NCI-H345 (cell line): Measurements from ENCODE around the gene CELSR3.

Experiments used
- DNase-seq: peaks from one replicate; lab custom pipeline; 2025; lab: John Stamatoyannopoulos, UW

Gene CELSR3, protein sequence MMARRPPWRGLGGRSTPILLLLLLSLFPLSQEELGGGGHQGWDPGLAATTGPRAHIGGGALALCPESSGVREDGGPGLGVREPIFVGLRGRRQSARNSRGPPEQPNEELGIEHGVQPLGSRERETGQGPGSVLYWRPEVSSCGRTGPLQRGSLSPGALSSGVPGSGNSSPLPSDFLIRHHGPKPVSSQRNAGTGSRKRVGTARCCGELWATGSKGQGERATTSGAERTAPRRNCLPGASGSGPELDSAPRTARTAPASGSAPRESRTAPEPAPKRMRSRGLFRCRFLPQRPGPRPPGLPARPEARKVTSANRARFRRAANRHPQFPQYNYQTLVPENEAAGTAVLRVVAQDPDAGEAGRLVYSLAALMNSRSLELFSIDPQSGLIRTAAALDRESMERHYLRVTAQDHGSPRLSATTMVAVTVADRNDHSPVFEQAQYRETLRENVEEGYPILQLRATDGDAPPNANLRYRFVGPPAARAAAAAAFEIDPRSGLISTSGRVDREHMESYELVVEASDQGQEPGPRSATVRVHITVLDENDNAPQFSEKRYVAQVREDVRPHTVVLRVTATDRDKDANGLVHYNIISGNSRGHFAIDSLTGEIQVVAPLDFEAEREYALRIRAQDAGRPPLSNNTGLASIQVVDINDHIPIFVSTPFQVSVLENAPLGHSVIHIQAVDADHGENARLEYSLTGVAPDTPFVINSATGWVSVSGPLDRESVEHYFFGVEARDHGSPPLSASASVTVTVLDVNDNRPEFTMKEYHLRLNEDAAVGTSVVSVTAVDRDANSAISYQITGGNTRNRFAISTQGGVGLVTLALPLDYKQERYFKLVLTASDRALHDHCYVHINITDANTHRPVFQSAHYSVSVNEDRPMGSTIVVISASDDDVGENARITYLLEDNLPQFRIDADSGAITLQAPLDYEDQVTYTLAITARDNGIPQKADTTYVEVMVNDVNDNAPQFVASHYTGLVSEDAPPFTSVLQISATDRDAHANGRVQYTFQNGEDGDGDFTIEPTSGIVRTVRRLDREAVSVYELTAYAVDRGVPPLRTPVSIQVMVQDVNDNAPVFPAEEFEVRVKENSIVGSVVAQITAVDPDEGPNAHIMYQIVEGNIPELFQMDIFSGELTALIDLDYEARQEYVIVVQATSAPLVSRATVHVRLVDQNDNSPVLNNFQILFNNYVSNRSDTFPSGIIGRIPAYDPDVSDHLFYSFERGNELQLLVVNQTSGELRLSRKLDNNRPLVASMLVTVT (N-terminal part only)

DNA sequence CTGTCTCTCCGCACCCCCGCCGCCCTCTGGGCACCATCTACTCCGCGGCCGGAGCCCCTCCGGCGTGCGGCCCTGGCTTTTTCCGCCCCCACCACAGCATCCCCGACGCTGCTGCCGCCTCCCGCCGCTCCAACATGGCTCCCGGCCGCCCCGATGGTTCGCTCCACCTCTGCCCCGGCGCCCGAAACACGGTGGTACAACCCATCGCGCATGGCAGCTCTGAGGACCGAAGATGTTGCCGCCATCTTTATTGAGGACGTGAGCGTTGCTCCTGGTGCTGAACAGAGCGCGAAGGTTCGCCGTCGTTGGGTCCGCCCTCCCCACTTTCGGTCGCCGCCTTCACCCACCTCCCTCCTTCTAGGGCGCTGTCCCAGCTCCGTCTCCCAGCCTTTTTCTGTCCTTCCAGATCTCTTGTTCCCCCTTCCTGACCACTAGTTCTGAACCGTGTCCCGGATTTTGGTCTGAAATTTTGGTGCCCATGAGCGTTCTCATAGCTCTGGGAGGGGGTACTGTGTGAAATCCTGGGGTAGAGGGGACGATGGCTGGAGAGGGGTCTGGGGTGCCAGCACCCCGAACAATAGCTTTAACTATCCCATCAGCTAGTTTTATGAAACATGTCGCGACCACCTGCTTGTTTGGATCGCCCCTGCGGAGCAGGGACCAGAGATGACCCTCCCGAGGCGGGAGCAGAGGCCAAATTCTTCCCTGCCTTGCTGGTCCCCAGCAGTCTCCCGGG, at the start of gene CELSR3:
Gene CELSR3, minus strand, starts transcription at position 134 of the 736 bp plus-strand sequence. CDS start 252 bp downstream, outside the sequence.
- peak; percentile 87 for DNase-seq

DNA sequence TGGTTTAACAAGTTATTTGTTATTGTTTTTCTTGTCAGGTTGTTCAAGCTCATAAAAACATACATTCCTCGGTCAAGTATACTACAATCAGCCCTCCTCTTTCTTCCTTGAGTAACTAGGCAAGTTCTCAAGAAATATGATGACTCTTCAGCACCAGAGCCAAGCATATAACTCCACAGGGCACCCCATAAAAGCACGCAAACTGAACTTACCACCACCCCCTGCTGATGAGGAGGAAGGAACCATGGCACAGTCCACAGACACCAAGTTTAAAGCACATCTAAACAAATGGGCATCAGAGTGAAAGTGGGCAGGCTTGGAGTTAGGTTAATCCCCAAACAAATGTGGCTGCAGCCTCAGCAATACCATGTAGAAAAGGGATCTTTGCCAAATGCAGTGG, 49.0 kb upstream of the CELSR3 start:
- DNase-seq, result no peak

DNA sequence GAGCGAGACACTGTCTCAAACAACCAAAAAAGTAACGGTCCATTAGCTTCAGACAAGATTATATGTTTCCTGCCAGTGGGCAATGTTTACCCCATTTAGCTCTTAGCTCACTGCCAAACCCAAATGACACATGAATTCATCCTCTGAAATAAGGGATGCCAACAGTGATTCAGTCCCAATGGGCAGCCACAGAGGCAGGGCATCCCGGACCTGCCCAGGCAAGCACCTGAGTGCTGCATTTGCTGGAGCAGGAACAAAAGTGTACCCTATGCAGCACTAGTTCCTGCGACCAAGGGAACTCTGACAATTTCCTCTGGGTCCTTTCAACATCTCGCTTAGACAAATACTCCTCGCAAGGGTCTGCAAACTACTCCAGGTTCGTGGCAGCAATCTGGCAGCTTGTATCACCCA, 46.4 kb upstream of the CELSR3 start:
- no peak for DNase-seq

DNA sequence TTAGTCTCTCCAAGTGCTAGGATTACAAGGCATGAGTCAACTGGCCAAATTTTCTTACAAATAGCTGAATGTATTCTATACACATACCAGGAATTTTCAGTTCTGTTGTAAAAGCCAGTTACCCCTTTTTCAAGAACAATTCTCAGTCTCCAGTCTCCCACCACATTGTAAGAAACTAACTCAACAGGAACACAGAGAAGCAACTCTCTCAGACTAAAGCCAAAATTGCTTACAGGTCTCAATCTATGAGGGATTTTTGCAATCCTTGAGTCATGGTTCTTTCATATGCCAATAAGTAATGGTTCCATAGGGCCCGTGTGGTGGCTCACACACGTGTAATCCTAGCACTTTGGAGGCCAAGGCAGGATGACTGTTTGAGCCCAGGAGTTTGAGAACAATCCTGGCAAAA, 45.8 kb upstream of the CELSR3 start:
- DNase-seq, result no peak

DNA sequence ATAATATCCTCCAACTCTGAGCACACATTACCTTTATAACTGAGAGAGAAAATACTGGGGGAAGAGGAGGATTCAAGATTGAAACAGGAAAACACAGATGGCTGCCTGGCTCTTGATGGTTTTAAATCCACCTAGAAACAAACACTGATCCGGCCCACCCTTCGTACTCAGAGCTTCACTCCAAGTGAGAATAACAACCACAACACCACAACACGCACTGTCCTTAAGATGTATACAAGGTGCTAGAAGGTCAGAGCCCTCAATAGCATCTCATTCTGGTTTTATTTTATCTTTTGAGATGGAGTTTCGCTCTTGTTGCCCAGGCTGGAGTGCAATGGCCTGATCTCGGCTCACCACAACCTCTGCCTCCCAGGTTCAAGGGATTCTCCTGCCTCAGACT, 44.5 kb upstream of the CELSR3 start:
- no peak for DNase-seq

DNA sequence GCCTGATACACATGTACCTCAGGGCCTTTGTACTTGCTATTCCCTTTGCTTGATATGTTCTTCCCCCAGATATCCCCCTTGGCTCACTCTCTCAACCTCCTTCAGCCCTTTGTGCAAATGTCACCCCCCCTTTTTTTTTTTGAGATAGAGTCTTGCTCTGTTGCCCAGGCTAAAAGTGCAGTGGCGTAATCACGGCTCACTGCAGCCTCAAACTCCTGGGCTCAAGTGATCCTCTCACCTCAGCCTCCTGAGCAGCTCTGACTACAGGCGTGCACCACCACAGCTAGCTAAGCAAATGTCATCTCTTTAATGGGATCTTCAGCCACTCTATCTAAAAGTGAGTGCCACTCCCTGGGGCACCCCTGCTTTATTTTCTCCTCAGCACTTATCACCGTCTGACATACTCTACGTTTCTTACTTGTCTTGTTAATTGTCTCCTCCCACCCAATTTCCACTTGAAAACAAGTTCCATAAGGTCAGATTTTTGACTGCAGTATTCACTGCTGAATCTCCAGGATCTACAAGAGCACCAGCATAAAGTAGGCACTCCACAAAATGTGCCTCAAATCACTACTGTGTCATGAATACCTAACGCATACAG, 39.7 kb upstream of the CELSR3 start:
- DNase-seq, result no peak

DNA sequence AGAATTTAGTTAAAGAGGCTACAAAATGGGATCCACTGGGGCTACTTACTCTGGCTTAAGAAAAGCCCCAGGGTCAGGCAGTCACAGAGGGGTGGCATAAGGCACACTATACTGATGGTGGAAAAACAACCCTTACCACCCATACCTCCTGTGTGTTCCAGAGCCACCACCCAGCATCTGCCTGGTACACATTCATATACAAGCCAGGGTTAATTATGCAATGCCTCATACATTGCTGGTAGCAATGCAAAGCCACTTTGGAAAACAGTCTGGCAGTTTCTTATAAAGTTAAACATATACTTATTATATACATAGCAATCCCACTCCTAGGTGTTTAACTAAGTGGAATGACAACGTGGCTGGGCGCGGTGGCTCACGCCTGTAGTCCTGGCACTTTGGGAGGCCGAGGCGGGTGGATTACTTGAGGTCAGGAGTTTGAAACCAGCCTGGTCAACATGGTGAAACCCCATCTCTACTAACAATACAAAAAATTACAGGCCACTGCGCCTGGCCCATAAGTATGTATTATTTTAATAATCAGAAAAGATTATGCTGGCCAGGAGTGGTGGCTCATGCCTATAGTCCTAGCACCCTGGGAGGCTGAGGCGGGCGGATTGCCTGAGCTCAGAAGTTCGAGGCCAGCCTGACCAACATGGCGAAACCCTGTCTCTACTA, 38.2 kb upstream of the CELSR3 start:
- DNase-seq, result no peak

DNA sequence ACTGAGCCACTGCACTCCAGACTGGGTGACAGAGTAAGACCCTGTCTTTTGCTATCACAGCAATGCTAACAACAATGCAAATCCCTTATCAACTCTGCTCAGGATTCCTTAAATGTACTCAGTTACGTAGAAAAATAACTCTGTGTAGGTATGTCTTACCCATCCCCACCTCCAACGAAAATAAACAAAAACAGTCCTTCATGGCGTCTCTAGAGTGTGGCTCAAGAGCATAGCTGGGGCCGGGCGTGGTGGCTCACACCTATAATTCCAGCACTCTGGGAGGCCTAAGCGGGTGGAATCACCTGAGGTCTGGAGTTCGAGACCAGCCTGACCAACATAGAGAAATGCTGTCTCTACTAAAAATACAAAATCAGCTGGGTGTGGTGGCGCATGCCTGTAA, 36.2 kb upstream of the CELSR3 start:
- DNase-seq, result no peak

DNA sequence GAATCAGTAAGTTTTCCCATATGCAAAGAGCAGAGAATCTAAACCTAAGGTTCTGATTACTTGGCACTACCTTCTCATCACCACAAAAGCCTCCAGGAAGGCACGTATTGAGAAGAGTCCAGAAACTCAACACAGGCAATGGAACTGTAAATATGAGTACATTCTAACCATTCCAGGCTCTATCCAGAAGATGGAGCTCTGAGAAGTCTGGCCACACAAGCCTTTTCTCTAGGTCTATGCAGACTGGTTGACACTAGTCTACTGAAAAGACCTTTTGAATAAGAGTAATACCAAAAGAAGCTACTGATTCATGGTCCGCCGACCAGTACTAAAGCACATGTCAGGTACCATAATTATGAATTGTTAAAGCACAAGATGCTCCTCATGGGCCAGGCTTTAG, 35.3 kb upstream of the CELSR3 start:
- no peak for DNase-seq

DNA sequence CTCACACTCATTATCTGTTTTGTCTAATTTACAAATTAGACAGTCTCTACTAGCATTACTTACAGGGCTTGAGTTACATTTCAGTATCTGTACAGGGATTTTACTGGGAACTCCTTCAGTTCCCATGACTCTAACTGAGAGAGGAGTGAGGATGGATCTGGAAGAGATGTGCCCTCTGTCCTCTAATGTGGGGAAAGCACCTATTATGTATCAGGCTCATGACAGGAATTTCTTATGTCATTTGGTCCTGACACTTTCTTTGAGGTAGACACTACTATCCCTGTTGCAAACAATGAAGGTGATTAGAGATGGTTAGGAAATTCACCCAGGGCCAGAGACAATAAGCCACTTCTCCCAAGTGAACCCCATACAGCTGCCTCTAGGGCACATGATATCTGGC, 33.9 kb upstream of the CELSR3 start:
- no peak for DNase-seq

DNA sequence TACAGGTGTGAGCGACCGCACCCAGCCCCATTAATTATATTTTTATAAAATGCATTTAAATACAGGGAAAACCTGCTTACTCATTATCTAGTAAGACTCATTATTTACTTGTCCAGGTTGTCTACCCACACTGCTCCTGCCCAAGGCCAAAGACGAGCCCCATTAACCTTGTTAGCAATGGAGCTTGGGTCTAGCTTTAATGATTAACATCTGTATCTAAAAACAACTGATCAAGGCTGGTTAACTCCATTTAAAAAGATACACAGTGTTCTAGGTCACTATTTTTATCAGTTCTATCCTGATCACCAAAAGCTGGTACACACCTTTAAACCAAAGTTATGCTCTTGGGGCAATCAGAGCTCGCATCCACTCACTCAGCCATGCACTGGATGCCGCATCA, 33.5 kb upstream of the CELSR3 start:
- DNase-seq, result no peak

DNA sequence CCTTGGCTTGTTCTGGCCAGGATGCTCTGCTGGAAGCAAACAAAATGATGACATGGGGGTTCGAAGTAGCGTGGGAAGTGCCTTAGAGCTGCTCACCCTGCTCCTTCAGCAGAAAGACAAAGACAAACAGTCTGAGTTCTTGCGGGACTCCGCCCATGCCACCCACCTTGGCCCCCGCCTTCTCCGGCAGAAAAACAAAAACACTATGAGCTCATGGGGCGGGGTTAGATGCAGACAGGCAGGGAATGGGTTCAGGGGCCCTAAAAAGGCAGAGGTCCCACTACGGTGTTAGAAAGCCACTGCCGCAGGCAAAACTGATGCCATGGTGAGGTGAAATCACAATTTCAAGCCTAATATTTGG, 32.7 kb upstream of the CELSR3 start:
- DNase-seq, result no peak

DNA sequence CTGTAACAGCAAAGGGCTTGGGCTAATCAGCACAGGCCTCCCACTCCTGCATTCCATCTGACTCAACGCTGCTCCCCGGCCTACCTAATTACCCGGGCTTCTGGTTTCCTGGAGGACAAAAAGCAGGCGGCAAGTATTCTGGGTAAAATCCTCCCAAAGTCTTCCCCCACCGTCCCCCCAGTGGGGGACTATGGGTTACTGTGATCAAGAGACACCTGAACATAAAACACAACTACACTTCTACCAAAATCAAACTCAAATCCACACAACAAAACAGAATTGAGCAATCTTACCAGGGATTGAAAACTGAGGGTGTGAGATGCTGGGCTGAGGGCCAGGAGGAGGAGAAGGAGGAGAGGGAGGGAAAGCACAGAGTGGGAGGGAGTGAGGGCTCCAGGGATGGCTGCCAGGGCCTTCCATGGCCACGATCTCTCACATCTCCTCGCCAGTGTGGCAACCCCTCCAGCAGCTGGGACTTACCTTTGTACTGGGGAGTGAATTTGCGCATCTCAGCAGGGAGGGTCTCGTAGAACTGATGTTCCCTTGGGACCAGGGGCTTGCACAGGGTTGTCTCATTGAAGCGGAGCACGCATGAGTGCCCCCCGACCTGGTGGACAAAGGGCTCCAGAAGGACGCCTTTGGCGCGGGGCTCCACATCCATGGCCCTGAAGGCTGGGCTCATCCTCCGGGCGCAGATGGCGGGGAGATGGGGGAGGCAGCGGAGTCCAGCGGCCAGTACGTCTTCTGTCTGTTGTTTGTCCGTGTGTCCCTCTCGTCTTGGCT, 32.1 kb upstream of the CELSR3 start:
- peak; percentile 14 for DNase-seq

DNA sequence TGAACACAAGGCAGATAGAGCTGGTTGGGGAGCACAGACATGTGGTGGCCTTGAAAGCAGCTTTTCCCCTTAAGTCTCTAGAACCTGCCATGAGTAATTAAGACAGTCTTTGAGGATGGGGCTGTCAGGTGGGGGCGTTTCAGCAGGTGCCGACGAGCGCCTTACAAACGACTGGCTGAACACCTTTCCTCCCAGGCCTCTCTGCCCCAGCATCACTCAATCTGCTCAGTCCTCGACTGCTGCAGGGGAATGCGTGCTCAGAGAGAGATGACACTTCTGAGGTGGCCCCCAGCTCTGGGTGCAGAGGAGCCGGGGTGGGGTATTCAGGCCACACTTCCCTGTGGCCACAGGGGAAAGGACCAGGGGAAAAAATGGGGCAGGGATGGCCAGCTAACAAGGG, 31.1 kb upstream of the CELSR3 start:
- no peak for DNase-seq

DNA sequence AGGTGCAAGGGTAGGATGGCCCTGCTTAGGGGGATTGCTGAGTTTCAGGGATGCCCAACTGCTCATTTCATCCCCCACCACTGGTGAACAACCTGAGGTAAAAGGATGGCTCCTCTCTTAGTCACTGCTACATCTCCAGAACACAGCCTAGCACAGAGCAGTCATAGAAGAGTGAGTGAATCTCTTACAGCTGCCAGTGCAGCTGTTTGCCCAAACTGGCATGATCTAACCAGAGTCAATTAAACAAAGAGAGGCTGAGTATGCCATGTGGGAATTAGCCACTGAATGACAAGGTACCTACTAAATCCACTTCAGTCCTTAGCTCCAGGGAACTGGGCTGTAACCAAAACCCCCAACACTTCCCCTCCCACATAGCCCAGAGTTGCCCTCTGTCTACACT, 29.9 kb upstream of the CELSR3 start:
- no peak for DNase-seq

DNA sequence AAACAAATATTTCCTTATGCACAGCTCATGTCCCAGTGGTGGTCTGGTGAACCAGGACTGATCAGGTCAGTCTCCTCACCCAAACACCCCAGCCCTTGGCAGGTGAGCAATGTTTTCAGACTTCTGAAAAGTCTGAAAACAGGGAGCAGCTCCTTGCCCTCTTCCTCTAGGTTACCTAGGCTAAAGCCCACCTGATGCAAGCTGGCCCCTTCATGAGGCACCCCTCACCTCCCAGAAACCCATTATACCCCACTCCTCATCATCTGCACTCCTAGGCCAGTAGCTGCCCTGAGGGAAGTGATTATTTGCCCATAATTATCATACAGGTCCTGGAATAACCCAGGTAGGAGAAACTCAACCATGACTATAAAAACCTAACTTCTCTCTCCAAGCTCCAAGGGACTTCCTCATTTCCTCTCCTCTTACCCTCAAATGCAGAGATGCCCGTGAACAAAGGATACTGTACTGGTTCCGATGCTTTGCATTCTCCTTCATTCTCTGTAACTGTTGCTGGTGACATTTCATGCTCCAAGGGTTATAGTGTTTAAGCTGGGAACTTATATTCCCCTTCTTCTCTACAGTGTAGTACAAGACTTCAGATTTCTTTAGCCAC, 28.3 kb upstream of the CELSR3 start:
- no peak for DNase-seq

DNA sequence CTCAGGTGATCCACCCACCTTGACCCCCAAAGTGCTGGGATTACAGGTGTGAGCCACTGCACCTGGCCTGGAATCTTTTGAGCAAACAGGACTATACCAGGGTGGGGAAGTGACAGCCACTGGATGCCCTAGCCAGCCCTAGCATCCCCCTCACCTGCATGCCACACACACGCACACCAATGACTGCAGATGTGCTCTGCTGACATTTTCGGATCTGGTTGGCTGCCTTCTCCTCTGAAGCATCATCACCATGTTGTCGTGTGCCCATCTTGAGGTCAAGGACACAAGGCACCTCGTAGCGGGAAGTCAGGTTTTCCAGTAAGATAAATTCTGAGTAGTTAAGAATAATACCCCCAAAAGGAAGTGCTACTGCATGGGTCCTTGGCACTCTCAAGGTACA, 26.7 kb upstream of the CELSR3 start:
- no peak for DNase-seq

DNA sequence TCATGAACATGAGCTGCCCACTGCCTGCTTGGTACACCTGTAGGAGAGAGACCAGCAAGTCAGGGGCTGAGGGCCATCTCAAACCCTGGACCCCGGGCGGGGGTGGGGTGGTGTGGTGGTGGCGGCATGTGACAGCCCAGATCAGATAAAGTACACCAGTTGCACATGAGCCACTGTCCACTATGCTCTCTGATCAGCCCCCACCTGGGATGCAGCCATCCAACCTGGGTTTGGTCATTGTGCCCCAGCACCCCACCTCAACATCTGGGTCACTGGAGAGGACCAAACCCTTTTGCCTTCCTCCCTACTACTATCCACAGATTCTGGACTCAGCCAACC, 26.0 kb upstream of the CELSR3 start:
- no peak for DNase-seq

DNA sequence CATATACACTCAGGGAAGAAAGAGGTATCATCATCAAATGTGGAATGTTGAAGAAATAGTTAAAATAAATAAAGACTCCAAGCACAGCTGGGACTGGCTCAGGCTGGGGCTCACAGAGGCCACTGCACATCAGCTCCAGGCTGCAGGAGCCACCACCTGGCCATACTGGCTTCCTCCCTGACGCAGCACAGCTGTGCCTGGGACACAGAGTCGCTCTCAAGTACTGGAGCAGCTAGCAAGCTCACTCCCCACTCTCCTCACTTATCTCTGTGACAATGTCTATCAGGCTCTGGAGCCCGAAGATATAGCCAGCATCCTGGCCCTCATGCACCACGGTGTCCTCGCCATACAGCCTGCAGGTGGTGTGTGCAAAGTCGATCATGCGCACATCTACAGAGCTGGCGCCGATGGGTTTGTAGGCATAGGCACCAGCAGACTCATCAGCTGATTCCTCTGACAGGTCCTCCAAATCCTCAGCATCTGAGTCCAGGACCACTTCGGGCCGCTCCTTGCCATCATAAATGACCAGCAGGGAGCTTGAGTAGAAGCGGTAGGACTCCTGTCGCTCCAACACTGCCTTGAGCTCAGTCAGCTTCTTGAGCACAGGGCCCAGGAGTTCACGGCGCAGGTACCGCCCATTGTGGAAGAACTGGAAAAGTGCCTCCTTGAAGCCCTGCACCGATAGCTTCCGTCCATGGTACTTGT, 25.5 kb upstream of the CELSR3 start:
- no peak for DNase-seq
